Fibroblast of the aortic adventitia (primary cell): ENCODE measurements around the gene SEMA3A. TPM values are rescaled to one million over a fixed set of nuclear protein-coding genes. Genes with fewer than 3 reads are reported as not detected.
A peak's percentile ranks its signal among the peaks of the same experiment; 100 is the strongest.
"Not testable (repeated sequence)": the region's sequence is repeated elsewhere in the genome, so short reads cannot be mapped to it uniquely, and the experiment has no call there.

ENCODE experiments used
- DNase-seq: peaks from one replicate; pipeline ENCODE4 v3.0.0-alpha.2; 2010; ENCODE audit warnings: low read depth
- H3K4me3 ChIP-seq: 2 replicates; pipeline ENCODE4 v1.5.1; 2011; ENCODE audit warnings: low read depth, mild to moderate bottlenecking, control low read depth, low read length, moderate library complexity
- CTCF ChIP-seq: IDR thresholded peaks from 2 replicates; pipeline ENCODE4 v1.5.1; 2011; ENCODE audit warnings: mild to moderate bottlenecking, low read length, control low read depth, inconsistent platforms; ENCODE audit not compliant: insufficient read depth
- total RNA-seq: library from RNA; depleted of rRNA; stranded (reverse); fragments of >200 nt; gene quantifications from 2 replicates; pipeline ENCODE4 v1.2.3, GENCODE V29; 2012; ENCODE audit warnings: low replicate concordance

SEMA3A gene
- total RNA-seq, 1 donor, result 118 TPM

- TF ChIP-seq CTCF, result no peak
- peak; percentile 61 for DNase-seq
- H3K4me3 ChIP-seq, result no peak overlapping the region
Observed at GRCh38 chr7:84069033-84069432, 125.6 kb downstream of the SEMA3A start.

GRCh38 chr7:84062489-84062901 lies 132.1 kb downstream of the SEMA3A start:
- not testable (repeated sequence) for H3K4me3 ChIP-seq, DNase-seq

GRCh38 chr7:84060760-84061261 lies 133.8 kb downstream of the SEMA3A start:
- peak; percentile 58 for DNase-seq
- no peak overlapping the region for H3K4me3 ChIP-seq
- TF ChIP-seq CTCF, result no peak

GRCh38 chr7:84060000-84060399 lies 134.6 kb downstream of the SEMA3A start:
- H3K4me3 ChIP-seq, result no peak overlapping the region
- no peak for DNase-seq
- no peak for TF ChIP-seq CTCF

GRCh38 chr7:84058311-84059076 lies 136.1 kb downstream of the SEMA3A start:
- H3K4me3 ChIP-seq, result no peak overlapping the region
- no peak for TF ChIP-seq CTCF
- peak; percentile 61 for DNase-seq

GRCh38 chr7:84057576-84057975 lies 137.0 kb downstream of the SEMA3A start:
- no peak for TF ChIP-seq CTCF
- H3K4me3 ChIP-seq, result no peak overlapping the region
- no peak for DNase-seq

GRCh38 chr7:84055904-84056605 lies 138.5 kb downstream of the SEMA3A start:
- peak; percentile 36 for DNase-seq
- TF ChIP-seq CTCF, result no peak
- H3K4me3 ChIP-seq, result no peak overlapping the region

GRCh38 chr7:84055199-84055598 lies 139.4 kb downstream of the SEMA3A start:
- DNase-seq, H3K4me3 ChIP-seq: not testable (repeated sequence)
